Stimulated activated CD4-positive, alpha-beta T cell treated with anti-CD3 and anti-CD28 coated beads, TNF-alpha, amount 100 ng/mL, for 1 hour (primary cell): Measurements from ENCODE around the gene DACH1.

Source experiments
- DNase-seq, 3 donors: peaks; one replicate each; pipeline ENCODE4 v3.0.0-alpha.2; 2020; ENCODE audit warnings: low read depth in 3 of 3, low spot score in 1 of 3

The DACH1 gene

DNA sequence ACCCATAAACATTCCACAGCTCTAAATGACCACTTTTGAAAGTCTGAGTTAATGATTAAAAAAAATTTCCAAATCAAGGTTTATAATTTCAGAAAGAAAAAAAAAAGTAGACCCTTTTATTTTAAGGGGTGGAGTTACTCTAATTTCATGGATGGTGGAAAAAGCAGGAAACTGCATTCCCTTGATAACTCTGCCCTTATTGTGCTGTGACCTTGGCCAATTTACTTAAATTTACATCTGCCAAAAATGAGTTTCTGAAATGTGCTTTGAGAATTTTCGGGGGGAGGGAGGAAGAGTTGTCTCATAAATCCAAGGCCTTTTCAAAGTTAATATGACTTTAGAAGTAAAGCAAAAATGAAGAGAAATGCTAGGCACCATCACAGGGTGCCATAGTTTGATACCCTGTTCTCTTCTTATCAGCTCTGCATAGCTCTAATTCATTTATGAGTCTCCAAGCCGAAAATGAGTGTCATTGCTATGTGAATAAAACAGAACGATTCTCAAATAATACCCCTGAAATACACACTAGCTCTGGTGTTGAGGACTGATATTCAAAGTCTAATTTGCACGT lies 367.0 kb downstream of the DACH1 start:
- no peak for DNase-seq

DNA sequence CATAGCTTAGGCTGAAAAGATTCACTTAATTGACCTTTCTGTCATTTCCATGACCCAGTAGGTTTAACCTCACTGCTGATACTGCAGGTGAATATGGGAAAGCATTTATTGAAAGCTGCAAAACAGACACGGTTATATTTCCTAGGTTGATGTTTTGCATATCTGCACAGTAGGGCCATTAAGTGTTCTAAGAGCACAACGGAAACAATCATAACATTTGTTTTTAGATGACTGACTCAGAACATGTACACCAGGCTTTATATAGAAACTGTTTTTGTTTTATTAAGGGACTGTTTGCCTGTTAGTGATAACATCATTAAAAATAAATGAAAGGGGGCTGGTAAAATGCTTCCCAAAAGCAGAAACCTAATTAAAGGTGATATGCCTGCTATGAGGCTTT lies 367.8 kb downstream of the DACH1 start:
- DNase-seq, result no peak

DNA sequence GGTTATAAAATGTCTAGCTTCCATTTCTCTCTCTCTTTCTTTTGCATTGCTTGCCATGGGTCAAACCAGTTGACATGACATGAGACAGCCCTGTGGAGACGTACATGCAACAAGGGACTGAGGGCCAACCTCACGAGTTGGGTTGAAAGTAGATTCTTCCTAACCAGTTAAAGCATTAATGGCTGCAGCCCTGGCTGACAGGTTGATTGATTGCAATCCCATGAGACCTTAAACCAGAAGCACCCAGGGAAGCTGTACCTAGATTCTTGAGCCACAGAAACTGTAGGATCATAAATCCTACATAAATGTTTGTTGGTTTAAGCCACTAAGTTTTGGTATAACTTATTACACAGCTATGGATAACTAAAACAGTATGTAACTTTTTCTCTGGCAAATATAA lies 373.8 kb downstream of the DACH1 start:
- no peak for DNase-seq

DNA sequence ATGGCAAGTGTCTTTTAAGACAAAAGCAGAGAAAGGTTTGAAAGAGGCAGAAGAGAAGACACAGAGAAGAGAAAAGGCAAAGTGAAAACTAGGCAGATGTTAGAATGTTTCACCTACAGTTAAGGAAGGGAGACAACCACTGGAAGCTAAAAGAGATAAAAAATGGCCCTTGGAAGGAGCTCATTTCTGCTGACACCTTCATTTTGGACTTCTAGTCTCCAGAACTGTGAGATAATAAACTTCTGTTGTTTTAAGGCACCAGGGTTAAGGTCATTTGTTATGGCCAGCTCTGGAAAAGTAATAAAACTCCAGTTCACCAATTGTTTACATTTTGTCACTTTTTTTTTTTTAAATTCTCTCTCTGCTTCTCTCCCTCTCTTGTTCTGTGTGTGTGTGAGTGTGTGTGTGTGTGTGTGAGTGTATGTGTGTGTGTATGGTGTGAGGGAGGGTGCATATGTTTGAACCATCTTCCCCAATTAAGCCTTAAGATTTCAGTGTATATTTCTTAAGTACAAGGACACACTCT lies 374.6 kb downstream of the DACH1 start:
- DNase-seq, result no peak

DNA sequence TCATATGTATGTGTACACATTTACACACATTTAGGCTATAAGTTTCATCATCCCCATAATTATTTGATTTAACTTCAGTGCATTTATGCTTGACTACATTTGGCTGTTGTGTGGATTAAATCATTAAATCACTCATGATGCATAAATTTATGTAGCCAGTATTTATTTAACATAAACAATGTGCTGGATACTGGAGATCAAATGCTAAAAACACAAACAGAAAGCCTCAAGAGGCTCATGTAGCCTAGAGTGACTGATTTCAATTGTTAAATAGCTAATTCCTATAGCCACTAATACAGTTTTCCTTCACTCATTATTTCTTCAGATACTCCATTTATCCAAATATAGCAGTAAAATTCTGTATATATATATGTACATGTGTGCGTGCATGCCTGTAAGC lies 376.0 kb downstream of the DACH1 start:
- DNase-seq, result no peak

GRCh38 chr13:71489041-71489440 lies 378.0 kb downstream of the DACH1 start:
- no peak for DNase-seq

- no peak for DNase-seq
These were observed 378.8 kb downstream of the DACH1 start for GRCh38 chr13:71488201-71488600.

DNA sequence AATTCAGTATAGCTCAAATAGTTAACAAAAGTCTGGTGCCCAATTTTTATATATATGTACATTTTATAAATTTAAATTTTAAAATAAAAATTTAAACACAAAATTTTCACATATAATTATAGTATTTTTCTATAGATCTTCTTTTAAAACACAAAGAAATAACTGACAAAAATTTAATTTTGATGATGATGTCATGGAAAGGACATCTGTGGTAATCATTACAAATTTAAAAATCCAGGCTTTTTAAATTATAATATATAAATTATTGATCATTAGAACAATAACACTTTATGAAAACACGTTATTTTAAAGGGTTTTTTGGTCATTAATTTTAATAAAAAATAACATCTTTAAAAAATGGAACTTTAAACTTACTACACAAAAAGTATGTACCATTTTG lies 381.1 kb downstream of the DACH1 start:
- DNase-seq, result no peak

DNA sequence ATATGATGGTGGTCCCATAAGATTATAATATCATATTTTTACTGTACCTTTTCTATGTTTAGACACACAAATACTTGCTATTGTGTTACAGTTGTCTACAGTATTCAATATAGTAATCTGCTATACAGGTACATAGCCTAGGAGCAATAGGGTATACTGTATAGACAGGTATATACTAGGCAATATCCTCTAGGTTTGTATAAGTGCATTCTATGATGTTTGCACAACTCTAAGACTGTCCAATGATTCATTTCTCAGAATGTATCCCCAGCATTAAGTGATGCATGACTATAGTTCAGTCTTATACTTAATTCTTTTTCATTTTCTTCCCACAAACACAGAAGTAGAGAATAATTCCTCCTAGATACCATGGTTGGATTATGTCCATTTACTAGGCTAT lies 383.3 kb downstream of the DACH1 start:
- no peak for DNase-seq

DNA sequence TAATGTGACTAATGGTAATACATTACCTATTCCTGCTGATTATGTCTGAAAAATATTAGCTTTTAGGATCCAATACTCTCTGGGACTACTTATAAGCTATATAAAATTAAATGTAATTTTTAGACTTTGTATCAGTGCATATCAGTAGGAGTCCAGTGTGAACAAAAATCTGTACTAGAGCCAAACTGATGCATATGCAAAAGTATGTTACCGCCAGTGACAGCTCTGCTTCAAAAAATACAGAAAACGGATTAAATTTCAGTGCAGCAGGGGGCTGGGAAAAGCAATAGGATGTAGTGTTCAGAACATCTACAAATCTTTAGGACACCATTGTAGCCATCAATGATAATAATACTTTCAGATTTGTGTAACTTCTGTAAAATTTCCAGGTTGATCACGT lies 385.5 kb downstream of the DACH1 start:
- DNase-seq, result no peak

DNA sequence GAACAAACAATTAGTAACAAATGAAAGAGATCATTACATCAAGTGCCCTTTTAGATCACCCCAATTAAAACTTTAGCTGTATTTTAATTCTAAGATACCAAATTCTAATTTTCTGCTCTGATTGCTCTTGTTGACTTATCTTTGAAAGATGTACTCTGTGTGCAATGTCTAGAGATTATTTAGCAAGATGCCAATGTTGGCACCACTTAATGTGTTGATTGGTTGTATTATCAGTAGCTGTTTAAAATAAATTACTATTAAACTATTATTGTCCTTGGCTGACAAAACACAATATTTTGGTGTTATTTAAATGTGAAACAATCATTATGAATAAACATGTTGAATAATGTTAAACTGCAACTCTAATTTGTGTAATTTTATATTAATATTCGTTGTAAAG lies 386.0 kb downstream of the DACH1 start:
- DNase-seq, result no peak

DNA sequence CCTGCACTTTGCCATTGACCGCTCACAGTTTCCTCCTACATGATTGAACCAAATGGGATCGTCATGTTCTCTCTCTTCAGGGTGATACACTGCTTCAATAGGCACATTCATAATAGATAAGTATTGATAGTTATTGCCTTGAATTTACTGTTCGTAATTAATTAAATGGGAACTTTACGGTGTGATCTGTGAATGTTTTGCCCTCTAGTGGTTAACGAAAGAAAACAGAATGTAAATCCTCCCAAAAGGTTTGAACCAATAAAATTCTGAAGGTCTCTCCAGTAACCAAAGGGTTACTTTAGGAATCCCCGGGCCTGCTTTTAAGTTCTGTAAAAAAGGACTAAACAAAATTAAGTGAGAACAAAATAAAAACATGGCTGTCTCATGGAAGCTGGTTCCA lies 389.3 kb downstream of the DACH1 start:
- DNase-seq, result no peak

- DNase-seq, result no peak
These were observed 392.1 kb downstream of the DACH1 start for GRCh38 chr13:71474936-71475335.

- no peak for DNase-seq
These were observed 397.4 kb downstream of the DACH1 start for GRCh38 chr13:71469626-71470025.

GRCh38 chr13:71464686-71465085 lies 402.3 kb downstream of the DACH1 start:
- DNase-seq, result no peak

DNA sequence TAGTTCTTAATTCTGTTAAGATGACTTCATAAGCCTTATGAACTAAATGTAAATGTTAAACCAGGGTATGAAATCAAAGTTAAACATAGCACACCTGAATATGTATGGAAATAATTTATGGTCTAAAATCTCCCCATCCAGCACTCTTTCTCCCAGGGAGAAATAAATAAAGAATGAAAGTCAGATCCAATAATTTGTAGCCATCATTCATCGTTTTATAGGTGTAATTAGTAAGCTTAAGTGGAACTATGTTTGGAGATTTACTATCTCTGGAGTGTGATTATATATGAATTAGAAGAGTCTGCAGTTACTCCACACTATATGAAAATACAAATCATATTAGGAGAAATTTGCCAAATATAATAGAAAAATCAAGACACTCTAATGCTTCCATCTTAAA lies 405.1 kb downstream of the DACH1 start:
- no peak for DNase-seq

DNA sequence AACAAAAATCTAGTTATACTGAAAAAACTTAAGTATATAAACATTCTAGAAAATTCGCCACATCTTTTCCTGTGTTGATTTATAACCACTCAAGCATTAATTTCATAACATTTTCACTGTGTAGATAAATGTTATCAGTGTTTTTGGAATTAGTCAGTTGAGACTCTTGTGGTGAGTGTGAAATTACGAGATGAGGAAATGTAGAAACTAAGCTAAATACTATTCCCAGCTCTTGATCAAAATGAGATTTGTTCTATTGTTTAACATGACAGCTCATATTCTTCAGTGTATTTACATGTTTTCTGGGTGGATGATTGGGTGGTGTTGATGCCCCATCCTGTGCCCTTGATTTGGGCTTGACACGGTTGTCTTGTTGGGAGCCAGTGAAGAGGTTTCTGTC lies 406.8 kb downstream of the DACH1 start:
- DNase-seq, result no peak

GRCh38 chr13:71459708-71460107 lies 407.3 kb downstream of the DACH1 start:
- DNase-seq, result no peak

- DNase-seq, result no peak
These were observed 409.4 kb downstream of the DACH1 start for GRCh38 chr13:71457645-71458044.

- DNase-seq, result no peak
These were observed 410.9 kb downstream of the DACH1 start for GRCh38 chr13:71456136-71456535.

DNA sequence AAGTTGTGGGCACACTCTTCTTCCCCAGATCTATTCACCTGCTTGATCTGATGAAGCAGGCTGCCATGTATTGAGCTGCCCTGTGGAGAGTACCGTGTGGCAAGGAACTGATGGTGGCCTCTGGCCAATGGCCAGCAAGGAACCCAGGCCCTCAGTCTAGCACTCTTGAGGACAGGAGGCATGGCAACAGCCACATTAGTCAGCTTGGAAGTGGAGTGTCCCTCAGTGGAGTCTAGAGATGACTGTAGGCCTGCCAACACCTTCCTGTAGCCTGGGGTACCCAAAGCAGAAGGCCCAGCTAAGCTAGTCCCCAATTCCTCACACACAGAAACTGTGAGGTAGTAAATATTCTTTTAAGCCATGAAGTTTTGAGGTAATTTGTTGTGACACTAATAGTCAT lies 412.5 kb downstream of the DACH1 start:
- DNase-seq, result no peak

DNA sequence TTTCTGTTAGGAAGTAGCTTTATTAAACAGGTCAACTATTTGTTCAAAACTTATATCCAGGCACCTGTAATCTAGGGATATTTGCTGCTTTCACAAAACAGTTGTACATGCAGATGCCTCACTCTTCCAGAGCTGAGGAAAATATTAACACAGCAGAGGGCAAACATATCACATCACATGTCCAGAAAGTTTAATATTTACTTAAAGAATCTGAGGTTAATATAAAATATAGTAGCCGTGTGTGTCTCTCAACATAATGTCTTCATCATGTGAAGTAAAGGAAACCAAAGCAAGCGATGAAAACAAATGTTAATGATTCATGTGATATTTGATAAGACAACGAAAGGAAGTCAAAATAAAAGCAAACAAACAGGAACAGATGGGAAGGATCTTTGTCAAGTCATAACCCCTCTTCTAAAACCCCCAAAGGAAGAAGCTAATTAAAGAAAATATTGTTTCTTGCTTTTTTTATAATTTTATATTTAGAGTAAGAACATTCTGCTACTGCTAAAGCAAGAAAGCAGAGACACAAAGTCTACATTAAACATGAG lies 418.8 kb downstream of the DACH1 start:
- no peak for DNase-seq

- no peak for DNase-seq
These were observed 429.3 kb downstream of the DACH1 start for GRCh38 chr13:71437704-71438103.
